Naive thymus-derived CD4-positive, alpha-beta T cell (primary cell): ENCODE results near the gene DDO. TPM values are rescaled to one million over a fixed set of nuclear protein-coding genes. Genes with fewer than 3 reads are reported as not detected.

Source experiments
- ATAC-seq: fragments of 150-1000 bp; cut with Tn5 transposase; 2 replicates; pipeline ENCODE4 v1.10.0; 2021; ENCODE audit warnings: mild to moderate bottlenecking, moderate library complexity
- CTCF ChIA-PET: fragments of 350-600 bp; sonication (Branson Sonifier 250); formaldehyde crosslinking; loops from one replicate; lab custom pipeline; 2021; ENCODE audit warnings: antibody characterized with exemption; lab: Charles Lee
- POLR2A ChIA-PET: fragments of 350-600 bp; sonication (Branson Sonifier 250); formaldehyde crosslinking; loops from one replicate; lab custom pipeline; 2021; ENCODE audit warnings: antibody characterized with exemption, inconsistent platforms; lab: Charles Lee
- DNase-seq, 9 donors: peaks; one replicate each; pipeline versions ENCODE4 v3.0.0 to v3.0.0-alpha.2; 2020 to 2022; ENCODE audit warnings: mixed read lengths in 1 of 9
- H3K27ac ChIP-seq: one replicate; pipeline ENCODE4 v1.7.0; 2013; ENCODE audit warnings: mild to moderate bottlenecking, low read depth, low read length, moderate library complexity
- H3K27me3 ChIP-seq, 2 donors: one replicate each; pipeline ENCODE4 v1.7.0; 2013; ENCODE audit warnings: low read length in 2 of 2, mild to moderate bottlenecking in 2 of 2, moderate library complexity in 2 of 2; ENCODE audit not compliant: control insufficient read depth in 2 of 2, insufficient read depth in 2 of 2
- H3K36me3 ChIP-seq, 3 experiments: 1 replicate in 2 of 3; 2 replicates in 1 of 3; pipeline ENCODE4 v1.7.0; 2013; ENCODE audit warnings: low read length in 3 of 3, mild to moderate bottlenecking in 3 of 3, moderate library complexity in 1 of 3; ENCODE audit not compliant: insufficient read depth in 3 of 3, control insufficient read depth in 2 of 3
- H3K4me1 ChIP-seq, 2 donors: one replicate each; pipeline ENCODE4 v1.7.0; 2013; ENCODE audit warnings: low read length in 2 of 2, mild to moderate bottlenecking in 2 of 2, moderate library complexity in 1 of 2; ENCODE audit not compliant: control insufficient read depth in 2 of 2, insufficient read depth in 2 of 2
- H3K4me3 ChIP-seq: 2 replicates; pipeline ENCODE4 v1.7.0; 2013; ENCODE audit warnings: mild to moderate bottlenecking, low read length
- H3K9me3 ChIP-seq, 3 experiments: 1 replicate in 2 of 3; 2 replicates in 1 of 3; pipeline ENCODE4 v1.7.0; 2013; ENCODE audit warnings: low read length in 3 of 3; ENCODE audit not compliant: control insufficient read depth in 2 of 3
- H3K27ac Mint-ChIP-seq, 9 donors: one replicate each; pipeline ENCODE4 v1.8.0; 2020 to 2022; ENCODE audit warnings: mixed read lengths in 9 of 9, mild to moderate bottlenecking in 8 of 9, moderate library complexity in 5 of 9, inconsistent platforms in 2 of 9
- H3K27me3 Mint-ChIP-seq, 5 donors: one replicate each; pipeline ENCODE4 v1.8.0; 2021 to 2022; ENCODE audit warnings: mixed read lengths in 5 of 5, mild to moderate bottlenecking in 1 of 5
- H3K36me3 Mint-ChIP-seq, 5 donors: one replicate each; pipeline ENCODE4 v1.8.0; 2020 to 2022; ENCODE audit warnings: mixed read lengths in 5 of 5, mild to moderate bottlenecking in 3 of 5, inconsistent platforms in 1 of 5
- H3K4me1 Mint-ChIP-seq, 7 donors: one replicate each; pipeline ENCODE4 v1.8.0; 2020 to 2022; ENCODE audit warnings: mixed read lengths in 7 of 7, mild to moderate bottlenecking in 3 of 7, inconsistent platforms in 1 of 7
- H3K4me3 Mint-ChIP-seq, 10 donors: one replicate each; pipeline ENCODE4 v1.8.0; 2020 to 2022; ENCODE audit warnings: mild to moderate bottlenecking in 10 of 10, mixed read lengths in 10 of 10, moderate library complexity in 6 of 10, inconsistent platforms in 2 of 10
- H3K9me3 Mint-ChIP-seq, 11 donors: one replicate each; pipeline ENCODE4 v1.8.0; 2020 to 2022; ENCODE audit warnings: mixed read lengths in 11 of 11, mild to moderate bottlenecking in 4 of 11, inconsistent platforms in 1 of 11, moderate library complexity in 1 of 11
- intact Hi-C, 2 donors: fragments of 100-400 bp; cut with micrococcal nuclease; formaldehyde crosslinking; loops; one replicate each; pipeline ENCODE4 v1.15.1; 2023
- polyA plus RNA-seq, 2 donors: library from polyadenylated mRNA; unstranded; fragments of 300-500 nt; fragmentation: Illumina TruSeq; gene quantifications; one replicate each; pipeline ENCODE4 v1.2.3, GENCODE V29; 2021
- total RNA-seq, 6 experiments: library from RNA in 5 of 6; stranded (reverse) in 5 of 6; gene quantifications; 1 replicate in 5 of 6; 2 replicates in 1 of 6; pipeline ENCODE4 v1.2.3 and lab custom pipeline; 2021 to 2026

Gene DDO
- total and polyA plus RNA-seq, 7 experiments from 2014 or later, result 0.47 TPM; not detected in 6

DNA sequence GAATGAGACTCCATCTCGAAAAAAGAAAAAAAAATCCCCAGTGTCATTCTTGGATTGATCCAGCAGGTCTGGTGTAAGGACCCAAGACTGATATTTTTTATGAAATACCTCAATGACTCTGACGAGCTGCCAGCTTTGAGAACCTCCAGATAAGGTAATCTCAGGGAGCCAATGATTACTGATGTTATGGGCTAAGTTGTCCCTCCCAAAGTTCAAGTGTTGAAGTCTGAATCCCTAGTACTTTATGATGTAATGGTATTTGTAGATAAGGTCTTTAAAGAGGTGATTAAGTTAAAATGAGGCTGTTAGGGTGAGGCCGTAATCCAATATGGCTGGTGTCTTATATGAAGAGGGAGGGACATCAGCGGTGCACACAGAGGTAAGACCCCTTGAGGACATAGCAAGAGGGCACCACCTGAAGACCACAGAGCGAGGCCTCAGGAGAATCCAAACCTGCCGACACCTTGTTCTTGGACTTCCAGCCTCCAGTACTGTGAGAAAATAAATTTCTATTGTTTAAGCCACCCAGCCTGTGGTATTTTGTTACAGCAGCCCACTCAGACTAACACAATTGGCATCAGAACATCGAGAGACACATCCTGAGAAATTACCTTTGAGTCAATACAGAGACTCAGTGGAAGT, 19.7 kb upstream of the DDO start:
- Mint-ChIP-seq H3K27ac (no peak overlapping the region), H3K27me3 (peaks cover 3 to 21% (median 10%) of the 10 kb centered on the region in 5 donors), H3K4me3 (no peak overlapping the region), H3K9me3 (peaks cover 0 to 4% (median 0%) of the 10 kb centered on the region in 11 donors), H3K36me3 (no peaks in the 10 kb centered on the region), H3K4me1 (peaks cover 0 to 4% (median 0%) of the 10 kb centered on the region in 7 donors)
- no peak for ATAC-seq
- Histone ChIP-seq H3K27ac (no peak overlapping the region), H3K4me3 (no peak overlapping the region), H3K4me1 (no peaks in the 10 kb centered on the region), H3K36me3 (no peaks in the 10 kb centered on the region), H3K9me3 (no peaks in the 10 kb centered on the region), H3K27me3 (no peaks in the 10 kb centered on the region)
- intact Hi-C loops, result no loop called here
- DNase-seq, result no peak
- CTCF ChIA-PET, result no interaction called here
- POLR2A ChIA-PET, result no interaction called here

DNA sequence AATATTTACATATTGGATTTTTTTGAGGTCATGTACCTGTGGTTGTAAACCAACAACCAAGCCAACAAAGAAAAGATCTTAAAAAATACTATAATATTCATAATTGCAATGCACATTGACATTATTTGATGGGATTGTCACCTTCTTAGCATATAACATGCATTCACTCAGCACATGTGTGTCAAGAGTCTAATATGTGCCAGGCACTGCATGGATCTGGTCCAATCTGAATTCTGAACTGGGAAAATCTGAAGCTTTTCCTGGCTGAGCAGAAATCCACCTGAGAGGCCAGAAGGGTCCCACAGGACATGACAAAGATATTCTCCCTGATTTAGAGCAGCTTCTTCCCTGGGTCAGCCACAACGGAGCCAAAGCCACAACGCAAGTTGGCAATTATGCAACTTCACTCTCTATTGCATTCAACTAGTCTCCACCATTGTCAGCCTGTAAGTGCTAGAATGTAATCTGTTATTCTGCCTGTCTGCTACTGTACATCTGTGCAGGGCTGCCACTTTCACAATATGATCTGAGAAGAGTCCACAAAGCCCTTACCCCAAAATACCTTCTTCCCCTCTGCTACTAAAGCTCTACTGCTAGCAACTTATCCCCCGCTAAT, 17.0 kb upstream of the DDO start:
- intact Hi-C loops, result no loop called here
- Histone ChIP-seq H3K9me3 (no peaks in the 10 kb centered on the region), H3K27me3 (no peaks in the 10 kb centered on the region), H3K4me1 (no peaks in the 10 kb centered on the region), H3K4me3 (no peak overlapping the region), H3K27ac (no peak overlapping the region), H3K36me3 (no peaks in the 10 kb centered on the region)
- POLR2A ChIA-PET, result no interaction called here
- Mint-ChIP-seq H3K27ac (no peak overlapping the region), H3K4me3 (no peak overlapping the region), H3K9me3 (peaks cover 0 to 4% (median 0%) of the 10 kb centered on the region in 11 donors), H3K4me1 (peaks cover 0 to 4% (median 0%) of the 10 kb centered on the region in 7 donors), H3K36me3 (no peaks in the 10 kb centered on the region), H3K27me3 (peaks cover 0 to 17% (median 16%) of the 10 kb centered on the region in 5 donors)
- CTCF ChIA-PET, result no interaction called here
- DNase-seq (no peak), ATAC-seq (peak; percentile 37)

- Histone ChIP-seq H3K36me3 (no peaks in the 10 kb centered on the region), H3K27ac (no peak overlapping the region), H3K27me3 (no peaks in the 10 kb centered on the region), H3K4me1 (no peaks in the 10 kb centered on the region), H3K4me3 (no peak overlapping the region), H3K9me3 (no peaks in the 10 kb centered on the region)
- no peak overlapping the region for H3K27ac Mint-ChIP-seq
- peaks cover 0 to 4% (median 0%) of the 10 kb centered on the region in 11 donors for H3K9me3 Mint-ChIP-seq
- H3K27me3 Mint-ChIP-seq, result peaks cover 4 to 27% (median 24%) of the 10 kb centered on the region in 5 donors
- intact Hi-C loops, result no loop called here
- no peak for DNase-seq
- H3K36me3 Mint-ChIP-seq, result no peaks in the 10 kb centered on the region
- peaks cover 0 to 4% (median 0%) of the 10 kb centered on the region in 7 donors for H3K4me1 Mint-ChIP-seq
- no peak for ATAC-seq
- H3K4me3 Mint-ChIP-seq, result no peak overlapping the region
- CTCF ChIA-PET, result no interaction called here
- POLR2A ChIA-PET, result no interaction called here
Observed at GRCh38 chr6:110430741-110431140, 15.4 kb upstream of the DDO start.

GRCh38 chr6:110430236-110430635, 14.9 kb upstream of the DDO start:
- CTCF ChIA-PET, result interaction anchor here (0.7 kb wide), 1 partner anchor 965 kb away, joined by 4 read pairs; no protein-coding TSS in a partner anchor
- DNase-seq, result no peak
- Histone ChIP-seq H3K4me3 (no peak overlapping the region), H3K36me3 (no peaks in the 10 kb centered on the region), H3K27ac (no peak overlapping the region), H3K4me1 (no peaks in the 10 kb centered on the region), H3K27me3 (no peaks in the 10 kb centered on the region), H3K9me3 (no peaks in the 10 kb centered on the region)
- Mint-ChIP-seq H3K27ac (no peak overlapping the region), H3K4me3 (no peak overlapping the region), H3K27me3 (peaks cover 4 to 32% (median 28%) of the 10 kb centered on the region in 5 donors), H3K9me3 (peaks cover 0 to 3% (median 0%) of the 10 kb centered on the region in 11 donors), H3K4me1 (peaks cover 0 to 4% (median 0%) of the 10 kb centered on the region in 7 donors), H3K36me3 (no peaks in the 10 kb centered on the region)
- POLR2A ChIA-PET, result no interaction called here
- intact Hi-C loops, result no loop called here
- no peak for ATAC-seq

GRCh38 chr6:110428153-110428552, 12.8 kb upstream of the DDO start:
- no peaks in the 10 kb centered on the region for H3K36me3 Mint-ChIP-seq
- peaks cover 13 to 45% (median 39%) of the 10 kb centered on the region in 5 donors for H3K27me3 Mint-ChIP-seq
- CTCF ChIA-PET, result interaction anchor here (0.7 kb wide), 1 partner anchor 322 kb away, joined by 4 read pairs; no protein-coding TSS in a partner anchor
- no peaks in the 10 kb centered on the region for H3K27me3 ChIP-seq
- DNase-seq (no peak), ATAC-seq (no peak)
- no peaks in the 10 kb centered on the region for H3K4me1 ChIP-seq
- no peak overlapping the region for H3K4me3 ChIP-seq
- intact Hi-C loops, result no loop called here
- POLR2A ChIA-PET, result no interaction called here
- peaks cover 0 to 1% (median 0%) of the 10 kb centered on the region in 11 donors for H3K9me3 Mint-ChIP-seq
- no peaks in the 10 kb centered on the region for H3K9me3 ChIP-seq
- H3K36me3 ChIP-seq, result no peaks in the 10 kb centered on the region
- peaks cover 0 to 5% (median 0%) of the 10 kb centered on the region in 7 donors for H3K4me1 Mint-ChIP-seq
- H3K27ac ChIP-seq, result no peak overlapping the region
- H3K27ac Mint-ChIP-seq, result no peak overlapping the region
- H3K4me3 Mint-ChIP-seq, result no peak overlapping the region

DNA sequence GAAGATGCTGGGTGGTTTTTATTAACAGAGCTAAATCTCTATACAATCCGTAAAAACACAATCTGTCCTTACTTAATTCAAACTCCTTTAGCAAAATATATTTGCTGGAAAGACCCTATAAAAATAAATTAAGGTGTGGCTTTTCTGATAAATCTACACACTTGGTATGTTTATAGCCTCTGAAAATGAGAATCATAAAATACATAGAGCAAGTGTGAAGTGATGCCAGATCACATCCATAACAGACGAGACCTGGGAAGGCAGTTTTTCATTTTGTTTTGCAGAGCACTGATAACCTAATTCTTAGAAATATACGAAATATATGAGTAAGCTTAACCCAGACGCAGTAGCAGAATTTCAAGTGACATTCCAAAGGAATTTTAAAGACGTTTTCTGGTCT, 10.4 kb upstream of the DDO start:
- no peak for ATAC-seq
- Mint-ChIP-seq H3K27me3 (peaks cover 26 to 63% (median 53%) of the 10 kb centered on the region in 5 donors), H3K4me1 (peaks cover 0 to 8% (median 0%) of the 10 kb centered on the region in 7 donors), H3K36me3 (peaks cover 0 to 7% (median 0%) of the 10 kb centered on the region in 5 donors), H3K27ac (no peak overlapping the region), H3K9me3 (peaks cover 4 to 16% (median 8%) of the 10 kb centered on the region in 11 donors), H3K4me3 (no peak overlapping the region)
- Histone ChIP-seq H3K9me3 (peaks cover 0 to 4% (median 0%) of the 10 kb centered on the region in 3 experiments), H3K4me1 (no peaks in the 10 kb centered on the region), H3K4me3 (no peak overlapping the region), H3K27me3 (no peaks in the 10 kb centered on the region), H3K36me3 (no peaks in the 10 kb centered on the region), H3K27ac (no peak overlapping the region)
- DNase-seq, result no peak
- intact Hi-C loops, result no loop called here
- ChIA-PET CTCF (no interaction called here), POLR2A (no interaction called here)
